DOHH2 (cell line): ENCODE measurements around the gene SLC8A3.

Experiments used
- H3F3A ChIP-seq: fragments of 200-600 bp; sonication (generic), shearing (Covaris generic); 2 replicates; pipeline ENCODE4 v1.6.0; 2016; ENCODE audit warnings: antibody characterized with exemption, mild to moderate bottlenecking; ENCODE audit not compliant: control insufficient read depth, insufficient read depth
- H3K27ac ChIP-seq: fragments of 200-600 bp; sonication (generic); 2 replicates; pipeline ENCODE4 v1.5.1; 2014; ENCODE audit warnings: low read depth, mild to moderate bottlenecking, low read length, moderate library complexity
- H3K27me3 ChIP-seq: fragments of 200-600 bp; sonication (generic); 2 replicates; pipeline ENCODE4 v1.6.1; 2014; ENCODE audit warnings: mild to moderate bottlenecking, low read length, mixed read lengths; ENCODE audit not compliant: control insufficient read depth
- H3K36me3 ChIP-seq: fragments of 200-600 bp; sonication (generic); 2 replicates; pipeline ENCODE4 v1.6.1; 2014; ENCODE audit warnings: mild to moderate bottlenecking, low read length, moderate library complexity, mixed read lengths; ENCODE audit not compliant: control insufficient read depth
- H3K4me1 ChIP-seq: fragments of 200-600 bp; sonication (generic); 2 replicates; pipeline ENCODE4 v1.6.1; 2014; ENCODE audit warnings: mild to moderate bottlenecking, low read length, mixed read lengths; ENCODE audit not compliant: control insufficient read depth
- H3K4me2 ChIP-seq: fragments of 200-600 bp; sonication (generic); 2 replicates; pipeline ENCODE4 v1.6.0; 2014; ENCODE audit warnings: mild to moderate bottlenecking, low read length, moderate library complexity
- H3K4me3 ChIP-seq: fragments of 200-600 bp; sonication (generic); 2 replicates; pipeline ENCODE4 v1.5.1; 2014; ENCODE audit warnings: mild to moderate bottlenecking, low read length, mixed read lengths
- H3K79me2 ChIP-seq: fragments of 200-600 bp; sonication (generic); 2 replicates; pipeline ENCODE4 v1.6.1; 2014; ENCODE audit warnings: mild to moderate bottlenecking, low read length, mixed read lengths; ENCODE audit not compliant: control insufficient read depth
- H3K9me2 ChIP-seq: fragments of 200-600 bp; sonication (generic); replicated peaks from 2 replicates; pipeline ENCODE4 v1.6.1; 2014; ENCODE audit warnings: mild to moderate bottlenecking, low read length, mixed read lengths; ENCODE audit not compliant: control insufficient read depth
- H3K9me3 ChIP-seq: fragments of 200-600 bp; sonication (generic); 2 replicates; pipeline ENCODE4 v1.6.1; 2014; ENCODE audit warnings: antibody characterized with exemption, low read length, mixed read lengths; ENCODE audit not compliant: control insufficient read depth, insufficient read depth
- H4K20me1 ChIP-seq: fragments of 200-600 bp; sonication (generic); 2 replicates; pipeline ENCODE4 v1.6.0; 2014; ENCODE audit warnings: low read depth, mild to moderate bottlenecking, antibody characterized with exemption, low read length, moderate library complexity; ENCODE audit not compliant: control insufficient read depth, insufficient read depth
- EZH2phosphoT487 ChIP-seq: fragments of 200-600 bp; sonication (generic); IDR thresholded peaks from 2 replicates; pipeline ENCODE4 v1.6.1; 2017; ENCODE audit warnings: borderline replicate concordance, mild to moderate bottlenecking, antibody characterized with exemption, low read length, moderate library complexity, mixed read lengths
- TF ChIP-seq, protein P1 (sequence below): fragments of 200-600 bp; sonication (generic); IDR thresholded peaks from one replicate; pipeline ENCODE4 v1.5.1; 2014; ENCODE audit warnings: antibody characterized with exemption, mild to moderate bottlenecking, low read depth, low read length; ENCODE audit not compliant: poor library complexity, severe bottlenecking

SLC8A3 gene

DNA sequence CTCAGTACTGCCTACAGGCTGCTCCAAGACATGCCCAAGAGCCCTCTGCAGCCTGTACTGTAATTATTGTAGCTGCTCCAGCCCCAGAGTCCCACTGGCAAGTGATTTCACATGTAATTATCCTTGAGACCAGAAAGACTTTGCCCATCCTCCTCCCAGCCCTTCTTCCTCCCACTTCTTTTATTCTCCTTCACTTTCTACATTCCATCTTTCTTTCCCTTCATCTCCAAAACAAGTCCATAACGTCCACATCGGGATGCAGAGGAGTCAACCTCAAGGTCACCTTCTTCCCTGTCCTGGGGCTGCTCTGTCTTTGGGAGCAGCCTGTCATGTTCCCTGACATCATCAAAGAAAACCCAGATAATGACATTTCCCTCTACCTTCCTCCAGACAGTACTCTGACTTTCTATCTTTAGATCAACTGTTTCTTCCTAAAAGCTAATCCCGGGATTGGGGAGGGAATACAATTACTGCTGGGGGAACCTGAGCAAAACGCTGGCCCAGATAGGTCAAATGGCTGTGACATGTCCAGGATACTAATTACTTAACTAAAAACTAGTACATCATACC is 39.1 kb downstream of the SLC8A3 start:
- Histone ChIP-seq H4K20me1 (no peaks in the 10 kb centered on the region), H3K9me3 (no peaks in the 10 kb centered on the region), H3K4me2 (no peak overlapping the region), H3K4me1 (no peaks in the 10 kb centered on the region), H3K27ac (no peak overlapping the region), H3K27me3 (no peaks in the 10 kb centered on the region), H3K79me2 (no peaks in the 10 kb centered on the region), H3K4me3 (no peak overlapping the region), H3F3A (no peaks in the 10 kb centered on the region), H3K36me3 (no peaks in the 10 kb centered on the region), H3K9me2 (no peaks in the 10 kb centered on the region)
- TF ChIP-seq, protein P1, sequence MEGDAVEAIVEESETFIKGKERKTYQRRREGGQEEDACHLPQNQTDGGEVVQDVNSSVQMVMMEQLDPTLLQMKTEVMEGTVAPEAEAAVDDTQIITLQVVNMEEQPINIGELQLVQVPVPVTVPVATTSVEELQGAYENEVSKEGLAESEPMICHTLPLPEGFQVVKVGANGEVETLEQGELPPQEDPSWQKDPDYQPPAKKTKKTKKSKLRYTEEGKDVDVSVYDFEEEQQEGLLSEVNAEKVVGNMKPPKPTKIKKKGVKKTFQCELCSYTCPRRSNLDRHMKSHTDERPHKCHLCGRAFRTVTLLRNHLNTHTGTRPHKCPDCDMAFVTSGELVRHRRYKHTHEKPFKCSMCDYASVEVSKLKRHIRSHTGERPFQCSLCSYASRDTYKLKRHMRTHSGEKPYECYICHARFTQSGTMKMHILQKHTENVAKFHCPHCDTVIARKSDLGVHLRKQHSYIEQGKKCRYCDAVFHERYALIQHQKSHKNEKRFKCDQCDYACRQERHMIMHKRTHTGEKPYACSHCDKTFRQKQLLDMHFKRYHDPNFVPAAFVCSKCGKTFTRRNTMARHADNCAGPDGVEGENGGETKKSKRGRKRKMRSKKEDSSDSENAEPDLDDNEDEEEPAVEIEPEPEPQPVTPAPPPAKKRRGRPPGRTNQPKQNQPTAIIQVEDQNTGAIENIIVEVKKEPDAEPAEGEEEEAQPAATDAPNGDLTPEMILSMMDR, result no peak
- no peak for TF ChIP-seq EZH2phosphoT487

DNA sequence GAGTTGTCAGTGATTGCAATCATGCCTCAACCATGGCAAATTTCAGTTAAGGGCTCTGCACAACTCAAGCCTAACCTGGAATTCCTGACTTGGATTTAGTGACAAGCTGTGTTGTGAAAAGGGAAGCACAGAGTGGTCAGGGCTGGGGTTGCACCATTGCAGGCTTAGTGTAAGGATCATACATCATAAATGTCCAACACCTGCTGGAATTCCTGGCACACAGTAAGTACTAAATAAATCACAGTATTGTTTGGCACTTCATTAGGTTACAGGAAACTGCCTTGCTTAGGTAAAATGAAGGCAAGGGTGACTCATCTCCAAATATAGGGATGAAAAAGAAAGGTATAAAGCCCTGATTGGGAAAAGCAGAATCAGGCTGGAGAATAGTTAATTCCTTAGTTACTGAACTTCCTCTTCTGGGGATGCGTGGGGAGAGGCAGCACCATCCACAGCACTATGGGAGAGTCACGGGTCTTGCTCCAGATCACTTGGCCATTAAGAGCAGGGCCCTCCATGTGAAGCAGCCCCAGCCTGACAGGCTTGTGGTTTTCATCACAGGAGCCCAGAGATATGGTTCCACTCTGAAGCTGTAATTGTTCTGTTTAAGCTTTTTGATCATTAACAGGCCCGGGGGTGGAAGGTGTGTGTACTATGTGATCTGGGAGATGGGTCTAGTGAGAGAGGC is 39.7 kb downstream of the SLC8A3 start:
- no peaks in the 10 kb centered on the region for H3K27me3 ChIP-seq

DNA sequence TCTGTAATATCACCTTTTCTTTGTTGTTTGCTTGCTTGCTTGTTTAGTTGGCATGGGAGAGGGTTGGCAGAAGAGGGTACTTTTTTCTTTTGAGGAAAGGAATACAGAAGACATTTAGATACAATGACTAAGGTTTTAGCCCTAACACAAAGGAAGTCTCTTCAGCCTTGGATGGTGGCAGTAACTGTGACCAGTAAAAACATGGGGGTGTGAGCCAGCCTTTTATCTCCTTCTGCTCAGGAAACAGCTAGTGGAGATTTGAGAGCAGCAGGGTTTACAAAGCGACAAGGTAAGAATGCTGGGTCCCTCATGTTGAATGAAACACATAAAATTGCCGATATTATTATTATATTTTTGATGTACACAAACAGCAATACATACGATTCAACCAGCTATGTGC is 40.4 kb downstream of the SLC8A3 start:
- Histone ChIP-seq H3K27me3 (no peaks in the 10 kb centered on the region), H3K79me2 (no peaks in the 10 kb centered on the region), H3F3A (no peaks in the 10 kb centered on the region), H3K4me3 (no peak overlapping the region), H3K4me2 (no peak overlapping the region), H3K9me3 (no peaks in the 10 kb centered on the region), H3K36me3 (no peaks in the 10 kb centered on the region), H3K9me2 (no peaks in the 10 kb centered on the region), H3K4me1 (no peaks in the 10 kb centered on the region), H3K27ac (no peak overlapping the region), H4K20me1 (no peaks in the 10 kb centered on the region)
- TF ChIP-seq EZH2phosphoT487, result no peak
- TF ChIP-seq, protein P1, result no peak

More for the DNA sequence above, 39.7 kb downstream of the SLC8A3 start:
- Histone ChIP-seq H4K20me1 (no peaks in the 10 kb centered on the region), H3K36me3 (no peaks in the 10 kb centered on the region), H3K9me3 (no peaks in the 10 kb centered on the region), H3K27ac (no peak overlapping the region), H3K4me2 (no peak overlapping the region), H3K4me3 (no peak overlapping the region), H3F3A (no peaks in the 10 kb centered on the region), H3K79me2 (no peaks in the 10 kb centered on the region), H3K9me2 (no peaks in the 10 kb centered on the region), H3K4me1 (no peaks in the 10 kb centered on the region)
- TF ChIP-seq EZH2phosphoT487, result no peak
- TF ChIP-seq, protein P1, result no peak
